Left lobe of liver (tissue), 2 donors: Measurements from ENCODE around the gene SORT1. TPM values are rescaled to one million over a fixed set of nuclear protein-coding genes. Genes with fewer than 3 reads are reported as not detected.
A peak's percentile ranks its signal among the peaks of the same experiment; 100 is the strongest.

Source experiments
- ATAC-seq: fragments of 200-7000 bp; cut with Tn5 transposase; one replicate; pipeline ENCODE4 v1.9.1; 2020; ENCODE audit warnings: mild to moderate bottlenecking, moderate library complexity
- DNase-seq: peaks from one replicate; pipeline ENCODE4 v3.0.0-alpha.2; 2020; ENCODE audit warnings: low spot score
- total RNA-seq: library from RNA; stranded (reverse); gene quantifications from one replicate; pipeline ENCODE4 v1.2.1, GENCODE V29; 2021
- donor health status: DM: no; HTN: no; CAD: no; lungs with moderate emphysema.
- donor health status: DM: no; HTN: yes; CAD: no.

The SORT1 gene
- total RNA-seq, 1 donor from 2014 or later = 3.6 TPM

GRCh38 chr1:109277434-109278204 is 120.1 kb downstream of the SORT1 start:
- DNase-seq (peak; percentile 79), ATAC-seq (peak; percentile 84)

GRCh38 chr1:109275706-109276345 is 121.9 kb downstream of the SORT1 start:
- DNase-seq (no peak), ATAC-seq (no peak)

- peak; percentile 79 for DNase-seq
- peak; percentile 72 for ATAC-seq
Measured at GRCh38 chr1:109274533-109275476, 122.9 kb downstream of the SORT1 start.

- ATAC-seq (no peak), DNase-seq (no peak)
Measured at GRCh38 chr1:109273570-109274288, 124.0 kb downstream of the SORT1 start.

- DNase-seq (no peak), ATAC-seq (no peak)
Measured at GRCh38 chr1:109272831-109273547, 124.7 kb downstream of the SORT1 start.

- ATAC-seq = no peak
- DNase-seq = no peak
Measured at GRCh38 chr1:109272021-109272799, 125.5 kb downstream of the SORT1 start.

GRCh38 chr1:109271458-109271857 is 126.3 kb downstream of the SORT1 start:
- no peak for DNase-seq
- ATAC-seq = no peak

- DNase-seq = no peak
- no peak for ATAC-seq
Measured at GRCh38 chr1:109270623-109271317, 126.9 kb downstream of the SORT1 start.

GRCh38 chr1:109269981-109270622 is 127.6 kb downstream of the SORT1 start:
- ATAC-seq (peak; percentile 43), DNase-seq (no peak)

GRCh38 chr1:109269212-109269980 is 128.3 kb downstream of the SORT1 start:
- no peak for DNase-seq
- no peak for ATAC-seq

GRCh38 chr1:109268431-109269211 is 129.1 kb downstream of the SORT1 start:
- no peak for ATAC-seq
- DNase-seq = no peak

- no peak for DNase-seq
- ATAC-seq = no peak
Measured at GRCh38 chr1:109267743-109268300, 129.9 kb downstream of the SORT1 start.

- ATAC-seq (no peak), DNase-seq (no peak)
Measured at GRCh38 chr1:109266965-109267364, 130.8 kb downstream of the SORT1 start.

GRCh38 chr1:109265741-109266330 is 131.9 kb downstream of the SORT1 start:
- ATAC-seq (no peak), DNase-seq (no peak)

- ATAC-seq = no peak
Measured at GRCh38 chr1:109265016-109265415, 132.7 kb downstream of the SORT1 start.

GRCh38 chr1:109264379-109264755 is 133.4 kb downstream of the SORT1 start:
- no peak for ATAC-seq

More at GRCh38 chr1:109265016-109265415, 132.7 kb downstream of the SORT1 start:
- DNase-seq = no peak

More at GRCh38 chr1:109264379-109264755, 133.4 kb downstream of the SORT1 start:
- no peak for DNase-seq
